ENCODE measurements around the gene GNAL.

- TF ChIP-seq, protein P1, sequence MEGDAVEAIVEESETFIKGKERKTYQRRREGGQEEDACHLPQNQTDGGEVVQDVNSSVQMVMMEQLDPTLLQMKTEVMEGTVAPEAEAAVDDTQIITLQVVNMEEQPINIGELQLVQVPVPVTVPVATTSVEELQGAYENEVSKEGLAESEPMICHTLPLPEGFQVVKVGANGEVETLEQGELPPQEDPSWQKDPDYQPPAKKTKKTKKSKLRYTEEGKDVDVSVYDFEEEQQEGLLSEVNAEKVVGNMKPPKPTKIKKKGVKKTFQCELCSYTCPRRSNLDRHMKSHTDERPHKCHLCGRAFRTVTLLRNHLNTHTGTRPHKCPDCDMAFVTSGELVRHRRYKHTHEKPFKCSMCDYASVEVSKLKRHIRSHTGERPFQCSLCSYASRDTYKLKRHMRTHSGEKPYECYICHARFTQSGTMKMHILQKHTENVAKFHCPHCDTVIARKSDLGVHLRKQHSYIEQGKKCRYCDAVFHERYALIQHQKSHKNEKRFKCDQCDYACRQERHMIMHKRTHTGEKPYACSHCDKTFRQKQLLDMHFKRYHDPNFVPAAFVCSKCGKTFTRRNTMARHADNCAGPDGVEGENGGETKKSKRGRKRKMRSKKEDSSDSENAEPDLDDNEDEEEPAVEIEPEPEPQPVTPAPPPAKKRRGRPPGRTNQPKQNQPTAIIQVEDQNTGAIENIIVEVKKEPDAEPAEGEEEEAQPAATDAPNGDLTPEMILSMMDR (IDR thresholded peaks at IDR 0.05): no peak
- TF ChIP-seq POLR2A (IDR thresholded peaks at IDR 0.05): no peak
These were observed 40.5 kb downstream of the GNAL start for GRCh38 chr18:11729556-11729955.

Data from body of pancreas (tissue), 4 donors.